HepG2 (cell line): ENCODE results near the gene OSBP. TPM values are rescaled to one million over a fixed set of nuclear protein-coding genes. Genes with fewer than 3 reads are reported as not detected.
A peak's percentile ranks its signal among the peaks of the same experiment; 100 is the strongest.

Experiments
- AGO1 ChIP-seq: fragments of 200-400 bp; formaldehyde crosslinking; IDR thresholded peaks from 2 replicates; pipeline ENCODE4 v1.6.1; 2017; ENCODE audit warnings: mild to moderate bottlenecking, low read depth, low read length, moderate library complexity; ENCODE audit not compliant: poor library complexity, severe bottlenecking
- DMTF1 ChIP-seq: sonication (generic); formaldehyde crosslinking; IDR thresholded peaks from 2 replicates; pipeline ENCODE4 v1.4.0; 2020; ENCODE audit warnings: mild to moderate bottlenecking, missing genetic modification reagents
- FOXC1 ChIP-seq: sonication (generic); formaldehyde crosslinking; IDR thresholded peaks from 2 replicates; pipeline ENCODE4 v1.8.0; 2022; ENCODE audit warnings: mild to moderate bottlenecking, missing genetic modification reagents, borderline replicate concordance
- GMEB1 ChIP-seq: sonication (generic); formaldehyde crosslinking; IDR thresholded peaks from 2 replicates; pipeline ENCODE4 v1.5.1; 2020; ENCODE audit warnings: missing genetic modification reagents, mild to moderate bottlenecking, borderline replicate concordance
- HES4 ChIP-seq: sonication (generic); formaldehyde crosslinking; IDR thresholded peaks from 2 replicates; pipeline ENCODE4 v1.9.0; 2021; ENCODE audit warnings: mild to moderate bottlenecking, missing genetic modification reagents, borderline replicate concordance
- KDM1A ChIP-seq: IDR thresholded peaks from 2 replicates; pipeline ENCODE4 v1.6.1; 2016; ENCODE audit warnings: missing compliant biosample characterization
- KDM2A ChIP-seq: sonication (generic); formaldehyde crosslinking; IDR thresholded peaks from 2 replicates; pipeline ENCODE4 v1.4.0; 2020; ENCODE audit warnings: low read depth, missing genetic modification reagents, borderline replicate concordance
- MYC ChIP-seq: sonication (generic); formaldehyde crosslinking; IDR thresholded peaks from 2 replicates; pipeline ENCODE4 v1.9.0; 2021; ENCODE audit warnings: missing genetic modification reagents, borderline replicate concordance
- SAP130 ChIP-seq: IDR thresholded peaks from 2 replicates; pipeline ENCODE4 v1.6.1; 2016; ENCODE audit warnings: low read depth
- ZBTB1 ChIP-seq: sonication (generic); formaldehyde crosslinking; IDR thresholded peaks from 2 replicates; pipeline ENCODE4 v1.4.0; 2020; ENCODE audit warnings: missing genetic modification reagents, borderline replicate concordance
- ZFP1 ChIP-seq: IDR thresholded peaks from 2 replicates; pipeline ENCODE4 v1.6.1; 2016
- ZHX2 ChIP-seq, 2 experiments: sonication (generic) in 1 of 2; formaldehyde crosslinking in 1 of 2; IDR thresholded peaks; 2 replicates each; pipeline versions ENCODE4 v1.6.1 to v1.9.0; 2014 to 2022; ENCODE audit warnings: antibody characterized with exemption in 1 of 2, borderline replicate concordance in 1 of 2, inconsistent platforms in 1 of 2, low read depth in 1 of 2, missing genetic modification reagents in 1 of 2
- ZNF225 ChIP-seq: sonication (generic); formaldehyde crosslinking; IDR thresholded peaks from 2 replicates; pipeline ENCODE4 v1.4.0; 2020; ENCODE audit warnings: mild to moderate bottlenecking, missing genetic modification reagents
- ZNF446 ChIP-seq: sonication (generic); formaldehyde crosslinking; IDR thresholded peaks from 2 replicates; pipeline ENCODE4 v1.5.0; 2020; ENCODE audit warnings: mild to moderate bottlenecking, missing genetic modification reagents
- polyA plus RNA-seq, 8 experiments: library from polyadenylated mRNA; depleted of rRNA in 3 of 8; stranded (reverse) in 7 of 8; unstranded in 1 of 8; fragments of >200 nt; fragmentation: Illumina TruSeq in 4 of 8; extraction: Trizol in 4 of 8; gene quantifications; 2 replicates each; pipeline versions ENCODE4 v1.2.1 to v1.2.3, GENCODE V29; 2011 to 2016; ENCODE audit warnings: low read depth in 4 of 8, missing spikeins in 1 of 8, mixed read lengths in 1 of 8; ENCODE audit not compliant: insufficient read depth in 1 of 8
- total RNA-seq, 5 experiments: library from RNA; depleted of rRNA; stranded (reverse); fragments of >200 nt; fragmentation: Illumina TruSeq; extraction: Trizol; gene quantifications; 2 replicates each; pipeline ENCODE4 v1.2.3, GENCODE V29; 2016; ENCODE audit warnings: low read depth in 1 of 5
- TF ChIP-seq, protein P1 (sequence below): fragments of 450-650 bp; IDR thresholded peaks from 2 replicates; pipeline ENCODE4 v1.6.1; 2017
- TF ChIP-seq, protein P2 (sequence below): sonication (generic); formaldehyde crosslinking; IDR thresholded peaks from 2 replicates; pipeline ENCODE4 v1.5.0; 2020; ENCODE audit warnings: missing genetic modification reagents, mild to moderate bottlenecking, borderline replicate concordance

Gene OSBP
- total and polyA plus RNA-seq, 2 of the 13 experiments (the other 11 are each of a cell fraction or from before 2014, with no cell fraction given) = 12.1 to 13.5 TPM

GRCh38 chr11:59556115-59556916, 59.3 kb downstream of the OSBP start (continued):
- no peak for TF ChIP-seq ZNF225
- TF ChIP-seq ZNF446 = no peak
- TF ChIP-seq ZHX2 (IDR thresholded peaks at IDR 0.05; ENCODE audit: low read depth) = no peak
- no peak for TF ChIP-seq ZHX2 (CRISPR knock-in tag; IDR thresholded peaks at IDR 0.05; ENCODE audit: borderline replicate concordance)
- no peak for TF ChIP-seq KDM1A (CRISPR knock-in tag)
- TF ChIP-seq ZBTB1 (CRISPR knock-in tag) = no peak
- TF ChIP-seq MYC (CRISPR knock-in tag) = peak; percentile 77; the same call in 1 of the 2 replicates
- TF ChIP-seq ZFP1 = no peak
- TF ChIP-seq AGO1 = no peak
- TF ChIP-seq, protein P1, sequence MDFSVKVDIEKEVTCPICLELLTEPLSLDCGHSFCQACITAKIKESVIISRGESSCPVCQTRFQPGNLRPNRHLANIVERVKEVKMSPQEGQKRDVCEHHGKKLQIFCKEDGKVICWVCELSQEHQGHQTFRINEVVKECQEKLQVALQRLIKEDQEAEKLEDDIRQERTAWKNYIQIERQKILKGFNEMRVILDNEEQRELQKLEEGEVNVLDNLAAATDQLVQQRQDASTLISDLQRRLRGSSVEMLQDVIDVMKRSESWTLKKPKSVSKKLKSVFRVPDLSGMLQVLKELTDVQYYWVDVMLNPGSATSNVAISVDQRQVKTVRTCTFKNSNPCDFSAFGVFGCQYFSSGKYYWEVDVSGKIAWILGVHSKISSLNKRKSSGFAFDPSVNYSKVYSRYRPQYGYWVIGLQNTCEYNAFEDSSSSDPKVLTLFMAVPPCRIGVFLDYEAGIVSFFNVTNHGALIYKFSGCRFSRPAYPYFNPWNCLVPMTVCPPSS = no peak
- TF ChIP-seq, protein P2, sequence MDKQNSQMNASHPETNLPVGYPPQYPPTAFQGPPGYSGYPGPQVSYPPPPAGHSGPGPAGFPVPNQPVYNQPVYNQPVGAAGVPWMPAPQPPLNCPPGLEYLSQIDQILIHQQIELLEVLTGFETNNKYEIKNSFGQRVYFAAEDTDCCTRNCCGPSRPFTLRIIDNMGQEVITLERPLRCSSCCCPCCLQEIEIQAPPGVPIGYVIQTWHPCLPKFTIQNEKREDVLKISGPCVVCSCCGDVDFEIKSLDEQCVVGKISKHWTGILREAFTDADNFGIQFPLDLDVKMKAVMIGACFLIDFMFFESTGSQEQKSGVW (CRISPR knock-in tag) = no peak
- TF ChIP-seq GMEB1 (CRISPR knock-in tag) = no peak
- TF ChIP-seq FOXC1 = no peak
- peak; percentile 55 for TF ChIP-seq SAP130 (CRISPR knock-in tag)
- TF ChIP-seq KDM2A (CRISPR knock-in tag) = no peak
- TF ChIP-seq DMTF1 (CRISPR knock-in tag) = no peak
- TF ChIP-seq HES4 (CRISPR knock-in tag) = no peak
